CD4-positive, CD25-positive, alpha-beta regulatory T cell (primary cell): ENCODE data around the gene ACSBG1. TPM values are rescaled to one million over a fixed set of nuclear protein-coding genes. Genes with fewer than 3 reads are reported as not detected.

ENCODE experiments used
- ATAC-seq, 2 donors: fragments of 150-1000 bp; cut with Tn5 transposase; one replicate each; pipeline ENCODE4 v1.10.0; 2021; ENCODE audit warnings: low read depth in 2 of 2, moderate number of reproducible peaks in 2 of 2, moderate library complexity in 1 of 2
- DNase-seq, 3 donors: peaks; one replicate each; pipeline versions ENCODE4 v3.0.0 to v3.0.0-alpha.2; 2012 to 2022; ENCODE audit warnings: mixed read lengths in 1 of 3
- H3K27ac ChIP-seq: one replicate; pipeline ENCODE4 v1.7.0; 2013; ENCODE audit warnings: mild to moderate bottlenecking, low read length; ENCODE audit not compliant: insufficient read depth, poor library complexity, severe bottlenecking
- H3K27me3 ChIP-seq: one replicate; pipeline ENCODE4 v1.7.0; 2013; ENCODE audit warnings: low read length; ENCODE audit not compliant: control insufficient read depth, insufficient read depth
- H3K36me3 ChIP-seq: one replicate; pipeline ENCODE4 v1.7.0; 2013; ENCODE audit warnings: mild to moderate bottlenecking, low read length, moderate library complexity; ENCODE audit not compliant: control insufficient read depth, insufficient read depth
- H3K4me1 ChIP-seq: 2 replicates; pipeline ENCODE4 v1.7.0; 2013; ENCODE audit warnings: mild to moderate bottlenecking, low read length; ENCODE audit not compliant: insufficient read depth, control insufficient read depth, poor library complexity, severe bottlenecking
- H3K4me3 ChIP-seq: one replicate; pipeline ENCODE4 v1.7.0; 2013; ENCODE audit warnings: low read depth, mild to moderate bottlenecking, low read length, moderate library complexity
- H3K9me3 ChIP-seq, 2 experiments: 1 replicate in 1 of 2; 2 replicates in 1 of 2; pipeline ENCODE4 v1.7.0; 2013; ENCODE audit warnings: low read length in 2 of 2, mild to moderate bottlenecking in 1 of 2, moderate library complexity in 1 of 2; ENCODE audit not compliant: control insufficient read depth in 2 of 2
- H3K27ac Mint-ChIP-seq, 3 donors: one replicate each; pipeline ENCODE4 v1.8.0; 2020 to 2022; ENCODE audit warnings: mild to moderate bottlenecking in 3 of 3, mixed read lengths in 3 of 3, moderate library complexity in 2 of 3
- H3K27me3 Mint-ChIP-seq: one replicate; pipeline ENCODE4 v1.8.0; 2022; ENCODE audit warnings: mild to moderate bottlenecking, mixed read lengths
- H3K36me3 Mint-ChIP-seq: one replicate; pipeline ENCODE4 v1.8.0; 2020; ENCODE audit warnings: mixed read lengths
- H3K4me1 Mint-ChIP-seq, 4 donors: one replicate each; pipeline ENCODE4 v1.8.0; 2020 to 2022; ENCODE audit warnings: mixed read lengths in 4 of 4, mild to moderate bottlenecking in 1 of 4
- H3K4me3 Mint-ChIP-seq, 4 donors: one replicate each; pipeline ENCODE4 v1.8.0; 2020 to 2022; ENCODE audit warnings: mild to moderate bottlenecking in 4 of 4, mixed read lengths in 4 of 4, moderate library complexity in 3 of 4
- H3K9me3 Mint-ChIP-seq, 7 donors: one replicate each; pipeline ENCODE4 v1.8.0; 2020 to 2022; ENCODE audit warnings: mixed read lengths in 7 of 7, mild to moderate bottlenecking in 3 of 7, moderate library complexity in 2 of 7
- polyA plus RNA-seq, 4 donors: library from polyadenylated mRNA; unstranded; fragments of 300-500 nt; fragmentation: Illumina TruSeq; gene quantifications; one replicate each; pipeline ENCODE4 v1.2.3, GENCODE V29; 2021
- total RNA-seq: library from RNA; stranded (reverse); gene quantifications from one replicate; pipeline ENCODE4 v1.2.3, GENCODE V29; 2022

Gene ACSBG1
- total and polyA plus RNA-seq, 5 donors from 2014 or later, result 0.06 to 0.25 TPM; not detected in 3

DNA sequence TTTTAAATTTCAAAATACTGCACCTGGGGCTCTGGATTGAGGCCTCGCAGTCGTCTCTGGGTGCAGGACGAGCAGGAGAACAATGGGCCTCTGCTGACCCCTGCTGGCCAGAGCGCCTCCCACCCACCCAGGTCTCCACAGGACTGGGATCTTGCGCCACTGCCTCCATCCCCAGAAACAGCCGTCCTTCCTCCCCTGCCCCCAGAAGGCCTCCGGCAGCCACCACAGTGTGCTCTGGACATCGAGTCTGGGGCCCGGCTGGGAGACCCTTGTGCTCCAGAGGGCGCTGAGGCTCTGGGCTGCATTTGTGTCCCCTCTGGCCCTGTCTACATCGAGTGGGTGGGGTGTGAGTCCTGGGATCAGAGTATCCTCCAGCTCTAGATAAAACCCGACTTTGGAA lies 6.7 kb upstream of the ACSBG1 start:
- DNase-seq (peak; percentile 62 to 76 (median 74)), ATAC-seq (peak; percentile 83 to 87)
- Mint-ChIP-seq H3K4me3 (no peak overlapping the region), H3K9me3 (peaks cover 0 to 1% (median 0%) of the 10 kb centered on the region in 7 donors), H3K27ac (no peak overlapping the region), H3K4me1 (peaks cover 0 to 3% (median 0%) of the 10 kb centered on the region in 4 donors), H3K36me3 (no peaks in the 10 kb centered on the region), H3K27me3 (peaks cover 8% of the 10 kb centered on the region)
- no peaks in the 10 kb centered on the region for H3K4me1 ChIP-seq
- H3K9me3 ChIP-seq, result no peaks in the 10 kb centered on the region
- H3K4me3 ChIP-seq, result no peak overlapping the region
- H3K27me3 ChIP-seq, result no peaks in the 10 kb centered on the region
- no peaks in the 10 kb centered on the region for H3K36me3 ChIP-seq
- H3K27ac ChIP-seq, result no peak overlapping the region

DNA sequence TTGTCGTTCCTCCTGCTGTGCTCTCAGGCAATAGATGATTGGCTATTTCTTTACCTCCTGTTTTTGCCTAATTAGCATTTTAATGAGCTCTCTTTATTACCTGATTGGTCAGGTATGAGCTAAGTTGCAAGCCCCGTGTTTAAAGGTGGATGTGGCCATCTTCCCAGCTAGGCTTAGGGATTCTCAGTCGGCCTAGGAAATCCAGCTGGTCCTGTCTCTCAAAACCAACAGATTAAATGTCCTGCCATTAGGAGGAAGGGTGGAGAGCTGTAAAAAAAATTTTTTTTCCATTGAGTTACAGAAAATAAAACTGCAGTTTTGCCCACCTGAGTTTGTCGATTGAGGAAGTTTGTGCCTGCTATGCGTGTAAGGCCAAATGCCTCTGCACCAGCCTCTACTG lies 5.4 kb upstream of the ACSBG1 start:
- Histone ChIP-seq H3K36me3 (no peaks in the 10 kb centered on the region), H3K4me3 (no peak overlapping the region), H3K4me1 (no peaks in the 10 kb centered on the region), H3K9me3 (no peaks in the 10 kb centered on the region), H3K27ac (no peak overlapping the region), H3K27me3 (no peaks in the 10 kb centered on the region)
- Mint-ChIP-seq H3K36me3 (no peaks in the 10 kb centered on the region), H3K4me1 (peaks cover 0 to 3% (median 0%) of the 10 kb centered on the region in 4 donors), H3K9me3 (peaks cover 0 to 1% (median 0%) of the 10 kb centered on the region in 7 donors), H3K27me3 (peaks cover 16% of the 10 kb centered on the region), H3K4me3 (no peak overlapping the region), H3K27ac (peak overlapping the region in 1 of 3 donors; percentile 32)
- DNase-seq (no peak), ATAC-seq (no peak)

DNA sequence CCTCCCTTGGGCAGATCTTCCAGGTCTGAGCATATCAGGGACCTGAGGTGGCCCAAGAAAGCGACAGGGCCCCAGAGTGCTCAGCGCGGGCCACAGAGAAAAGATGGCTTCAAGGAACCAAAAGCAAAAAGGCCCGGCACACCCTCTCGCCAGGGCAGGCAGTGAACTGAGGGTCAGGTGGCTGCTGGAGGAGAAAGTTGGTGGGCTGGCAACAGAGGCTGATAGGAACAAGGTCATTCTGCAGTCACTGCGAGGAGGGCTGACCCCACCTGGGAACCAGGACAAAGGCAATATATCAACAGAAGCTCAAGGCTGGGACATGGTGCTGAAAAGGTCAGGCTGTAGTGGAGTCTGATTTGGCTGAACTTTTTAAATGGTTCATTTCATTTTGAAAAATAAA lies 2.8 kb upstream of the ACSBG1 start:
- no peak overlapping the region for H3K4me3 ChIP-seq
- no peak overlapping the region for H3K27ac ChIP-seq
- Mint-ChIP-seq H3K27me3 (peaks cover 16% of the 10 kb centered on the region), H3K4me1 (peaks cover 0 to 3% (median 0%) of the 10 kb centered on the region in 4 donors), H3K9me3 (peaks cover 0 to 1% (median 0%) of the 10 kb centered on the region in 7 donors), H3K4me3 (no peak overlapping the region), H3K36me3 (no peaks in the 10 kb centered on the region), H3K27ac (no peak overlapping the region)
- ATAC-seq (no peak), DNase-seq (no peak)
- no peaks in the 10 kb centered on the region for H3K27me3 ChIP-seq
- H3K36me3 ChIP-seq, result no peaks in the 10 kb centered on the region
- no peaks in the 10 kb centered on the region for H3K9me3 ChIP-seq
- H3K4me1 ChIP-seq, result no peaks in the 10 kb centered on the region

DNA sequence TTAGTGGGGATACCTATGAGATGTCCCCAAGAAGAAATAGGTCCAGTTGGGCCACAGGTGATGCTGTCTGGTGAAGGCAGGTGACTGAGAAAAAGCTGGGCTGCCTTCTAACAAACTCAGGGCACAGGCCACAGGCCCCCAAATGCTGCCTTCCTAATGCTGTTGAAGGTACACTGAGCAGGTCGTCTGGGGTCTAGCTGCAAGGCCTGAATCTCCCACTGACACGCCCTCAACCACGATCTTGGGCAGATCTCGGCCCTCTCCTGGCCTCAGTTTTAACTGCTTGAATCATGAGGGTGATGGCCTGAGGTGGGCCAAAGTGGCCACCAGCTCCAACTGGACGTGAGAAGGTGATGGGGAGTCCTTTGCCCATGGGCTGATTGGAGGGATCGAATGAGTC lies 2.1 kb upstream of the ACSBG1 start:
- no peaks in the 10 kb centered on the region for H3K27me3 ChIP-seq
- H3K4me3 ChIP-seq, result no peak overlapping the region
- no peaks in the 10 kb centered on the region for H3K9me3 ChIP-seq
- no peaks in the 10 kb centered on the region for H3K36me3 ChIP-seq
- no peak for ATAC-seq
- Mint-ChIP-seq H3K27ac (no peak overlapping the region), H3K4me3 (no peak overlapping the region), H3K27me3 (peaks cover 20% of the 10 kb centered on the region), H3K4me1 (peaks cover 0 to 3% (median 0%) of the 10 kb centered on the region in 4 donors), H3K36me3 (no peaks in the 10 kb centered on the region), H3K9me3 (peaks cover 0 to 1% (median 0%) of the 10 kb centered on the region in 7 donors)
- no peak for DNase-seq
- H3K4me1 ChIP-seq, result no peaks in the 10 kb centered on the region
- no peak overlapping the region for H3K27ac ChIP-seq

DNA sequence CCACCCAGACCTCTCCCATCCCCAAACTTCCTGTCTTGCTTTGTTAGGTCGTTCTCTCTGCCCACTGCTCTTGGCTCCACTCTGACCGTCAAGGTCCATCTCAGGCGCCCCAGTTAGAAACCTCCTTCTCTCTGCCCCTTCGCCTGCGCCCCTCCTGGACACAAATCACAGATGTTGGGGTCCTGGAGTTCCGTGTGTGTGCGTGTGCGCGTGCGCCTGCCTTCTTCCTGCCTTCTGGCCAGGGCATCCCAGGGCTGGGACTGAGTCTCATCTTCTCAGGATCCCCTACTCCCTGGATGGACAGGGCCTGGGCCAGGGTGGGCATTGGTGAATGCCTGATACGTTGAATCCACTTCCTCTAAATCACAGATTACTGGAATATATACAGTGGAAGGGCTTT lies 869 bp downstream of the ACSBG1 start:
- Mint-ChIP-seq H3K4me1 (no peaks in the 10 kb centered on the region), H3K27me3 (peaks cover 22% of the 10 kb centered on the region), H3K36me3 (no peaks in the 10 kb centered on the region), H3K9me3 (no peaks in the 10 kb centered on the region), H3K27ac (no peak overlapping the region), H3K4me3 (no peak overlapping the region)
- Histone ChIP-seq H3K27me3 (no peaks in the 10 kb centered on the region), H3K9me3 (no peaks in the 10 kb centered on the region), H3K27ac (no peak overlapping the region), H3K36me3 (no peaks in the 10 kb centered on the region), H3K4me3 (no peak overlapping the region), H3K4me1 (no peaks in the 10 kb centered on the region)
- ATAC-seq, result no peak
- DNase-seq, result no peak

DNA sequence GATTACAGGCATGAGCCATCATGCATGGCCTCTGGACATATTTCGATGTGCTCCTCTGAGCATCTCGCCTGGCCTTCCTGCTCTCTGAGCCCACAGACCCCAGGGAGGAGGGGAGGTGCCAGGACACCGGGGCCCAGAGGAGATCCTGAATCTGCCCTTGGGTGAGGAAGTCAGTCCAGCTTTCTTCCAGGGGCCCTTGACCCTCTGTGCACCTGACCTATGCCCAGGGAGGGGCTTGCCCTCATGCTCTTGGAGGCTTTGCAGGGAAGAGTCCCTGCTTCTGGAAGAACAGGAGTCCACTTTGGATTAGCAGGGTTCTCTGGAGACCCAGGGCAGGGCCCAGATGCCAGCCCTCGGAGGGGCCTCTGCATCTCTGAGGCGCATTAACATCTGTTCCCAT lies 1.4 kb downstream of the ACSBG1 start:
- Histone ChIP-seq H3K4me3 (no peak overlapping the region), H3K9me3 (no peaks in the 10 kb centered on the region), H3K27ac (no peak overlapping the region), H3K36me3 (no peaks in the 10 kb centered on the region), H3K27me3 (no peaks in the 10 kb centered on the region), H3K4me1 (no peaks in the 10 kb centered on the region)
- DNase-seq (no peak), ATAC-seq (no peak)
- no peaks in the 10 kb centered on the region for H3K4me1 Mint-ChIP-seq
- H3K4me3 Mint-ChIP-seq, result no peak overlapping the region
- no peaks in the 10 kb centered on the region for H3K36me3 Mint-ChIP-seq
- H3K27ac Mint-ChIP-seq, result peak overlapping the region in 1 of 3 donors; percentile 69
- H3K9me3 Mint-ChIP-seq, result no peaks in the 10 kb centered on the region
- H3K27me3 Mint-ChIP-seq, result peaks cover 22% of the 10 kb centered on the region

DNA sequence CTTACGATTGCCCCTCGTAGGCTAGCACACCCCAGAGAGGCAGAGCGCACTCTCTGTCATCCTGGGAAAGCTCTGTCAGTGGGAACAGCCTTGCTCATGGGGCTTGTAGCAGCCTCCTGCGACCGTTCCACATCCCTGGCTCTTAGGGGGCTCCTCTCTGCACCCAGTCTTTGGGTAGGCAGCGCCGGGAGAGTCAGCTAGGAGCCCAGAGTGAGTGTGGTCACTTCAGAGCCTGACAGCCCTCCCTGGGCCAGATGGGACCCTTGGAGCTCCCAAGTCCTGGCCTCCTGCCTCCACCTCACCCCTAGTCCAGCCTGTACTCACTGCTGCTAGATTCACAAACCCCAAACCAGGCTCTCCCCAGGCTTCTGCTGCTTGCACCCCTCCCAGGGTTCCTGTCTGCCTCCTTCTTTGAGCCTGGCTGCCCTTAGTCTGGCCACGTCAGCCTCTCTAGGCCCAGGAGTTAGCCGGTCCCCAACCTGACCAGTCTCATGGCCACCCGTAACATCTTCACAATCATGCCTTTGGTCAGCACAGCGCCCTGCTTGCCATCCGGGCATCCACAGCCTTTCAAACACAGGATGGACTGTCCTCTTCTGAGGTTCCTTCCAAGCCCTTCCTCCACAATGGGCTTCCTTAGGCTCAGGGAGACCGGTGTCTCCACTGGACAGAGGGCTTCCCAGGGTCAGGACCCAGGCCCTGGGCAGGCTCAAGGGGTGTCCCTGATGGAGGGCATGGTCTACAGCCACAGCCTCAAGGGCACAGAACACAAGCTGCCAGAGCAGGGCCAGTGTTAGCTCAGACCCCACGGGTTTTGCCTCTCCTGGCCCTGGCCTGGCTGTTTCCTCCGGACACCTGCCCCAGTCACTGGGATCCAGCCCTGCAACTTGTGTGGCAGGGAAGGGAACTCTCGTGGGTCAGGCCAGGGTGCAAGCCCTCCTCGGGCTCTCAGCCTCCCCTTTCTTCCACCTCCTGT lies 4.6 kb downstream of the ACSBG1 start:
- H3K36me3 ChIP-seq, result no peaks in the 10 kb centered on the region
- ATAC-seq, result no peak
- no peaks in the 10 kb centered on the region for H3K27me3 ChIP-seq
- no peaks in the 10 kb centered on the region for H3K4me1 ChIP-seq
- Mint-ChIP-seq H3K4me3 (no peak overlapping the region), H3K27ac (peak overlapping the region in 1 of 3 donors; percentile 26), H3K9me3 (no peaks in the 10 kb centered on the region), H3K36me3 (no peaks in the 10 kb centered on the region), H3K27me3 (peaks cover 13% of the 10 kb centered on the region), H3K4me1 (peaks cover 0 to 4% (median 1%) of the 10 kb centered on the region in 4 donors)
- H3K4me3 ChIP-seq, result no peak overlapping the region
- H3K27ac ChIP-seq, result no peak overlapping the region
- no peaks in the 10 kb centered on the region for H3K9me3 ChIP-seq
- DNase-seq, result no peak
